ENCODE results near the gene MVB12B.
"Not testable (repeated sequence)": the region's sequence is repeated elsewhere in the genome, so short reads cannot be mapped to it uniquely, and the experiment has no call there.

DNA sequence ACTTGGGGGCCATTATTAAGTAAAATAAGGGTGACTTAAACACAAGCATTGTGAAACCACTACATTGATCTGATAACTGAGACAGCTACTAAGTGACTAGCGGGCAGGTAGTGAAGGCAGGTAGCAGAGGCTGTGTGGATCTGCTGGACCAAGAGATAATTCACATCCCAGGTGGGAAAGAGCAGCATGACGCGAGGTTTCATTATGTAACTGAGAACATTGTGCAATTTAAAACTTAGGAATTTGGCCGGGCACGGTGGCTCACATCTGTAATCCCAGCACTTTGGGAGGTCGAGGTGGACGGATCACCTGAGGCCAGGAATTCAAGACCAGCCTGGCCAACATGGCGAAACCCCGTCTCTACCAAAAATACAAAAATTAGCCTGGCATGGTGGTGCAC is 213.8 kb downstream of the MVB12B start:
- TF ChIP-seq, protein P1, sequence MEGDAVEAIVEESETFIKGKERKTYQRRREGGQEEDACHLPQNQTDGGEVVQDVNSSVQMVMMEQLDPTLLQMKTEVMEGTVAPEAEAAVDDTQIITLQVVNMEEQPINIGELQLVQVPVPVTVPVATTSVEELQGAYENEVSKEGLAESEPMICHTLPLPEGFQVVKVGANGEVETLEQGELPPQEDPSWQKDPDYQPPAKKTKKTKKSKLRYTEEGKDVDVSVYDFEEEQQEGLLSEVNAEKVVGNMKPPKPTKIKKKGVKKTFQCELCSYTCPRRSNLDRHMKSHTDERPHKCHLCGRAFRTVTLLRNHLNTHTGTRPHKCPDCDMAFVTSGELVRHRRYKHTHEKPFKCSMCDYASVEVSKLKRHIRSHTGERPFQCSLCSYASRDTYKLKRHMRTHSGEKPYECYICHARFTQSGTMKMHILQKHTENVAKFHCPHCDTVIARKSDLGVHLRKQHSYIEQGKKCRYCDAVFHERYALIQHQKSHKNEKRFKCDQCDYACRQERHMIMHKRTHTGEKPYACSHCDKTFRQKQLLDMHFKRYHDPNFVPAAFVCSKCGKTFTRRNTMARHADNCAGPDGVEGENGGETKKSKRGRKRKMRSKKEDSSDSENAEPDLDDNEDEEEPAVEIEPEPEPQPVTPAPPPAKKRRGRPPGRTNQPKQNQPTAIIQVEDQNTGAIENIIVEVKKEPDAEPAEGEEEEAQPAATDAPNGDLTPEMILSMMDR (IDR thresholded peaks at IDR 0.05) = not testable (repeated sequence)
- TF ChIP-seq FOXJ3 (CRISPR knock-in tag; IDR thresholded peaks at IDR 0.05; ENCODE audit: borderline replicate concordance); ATF1 (CRISPR knock-in tag; IDR thresholded peaks at IDR 0.05); TEAD4 (CRISPR knock-in tag; IDR thresholded peaks at IDR 0.05); JUN (CRISPR knock-in tag; IDR thresholded peaks at IDR 0.05); TCF7 (CRISPR knock-in tag; IDR thresholded peaks at IDR 0.05; ENCODE audit: low read depth); ZNF121 (CRISPR knock-in tag; IDR thresholded peaks at IDR 0.05); FOXP1 (CRISPR knock-in tag; IDR thresholded peaks at IDR 0.05; ENCODE audit: borderline replicate concordance); TEAD1 (CRISPR knock-in tag; IDR thresholded peaks at IDR 0.05); ELF4 (CRISPR knock-in tag; IDR thresholded peaks at IDR 0.05; ENCODE audit: low read depth): not testable (repeated sequence)
- TF ChIP-seq, protein P2, sequence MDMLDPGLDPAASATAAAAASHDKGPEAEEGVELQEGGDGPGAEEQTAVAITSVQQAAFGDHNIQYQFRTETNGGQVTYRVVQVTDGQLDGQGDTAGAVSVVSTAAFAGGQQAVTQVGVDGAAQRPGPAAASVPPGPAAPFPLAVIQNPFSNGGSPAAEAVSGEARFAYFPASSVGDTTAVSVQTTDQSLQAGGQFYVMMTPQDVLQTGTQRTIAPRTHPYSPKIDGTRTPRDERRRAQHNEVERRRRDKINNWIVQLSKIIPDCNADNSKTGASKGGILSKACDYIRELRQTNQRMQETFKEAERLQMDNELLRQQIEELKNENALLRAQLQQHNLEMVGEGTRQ (CRISPR knock-in tag; IDR thresholded peaks at IDR 0.05) = not testable (repeated sequence)
- TF ChIP-seq, protein P3, sequence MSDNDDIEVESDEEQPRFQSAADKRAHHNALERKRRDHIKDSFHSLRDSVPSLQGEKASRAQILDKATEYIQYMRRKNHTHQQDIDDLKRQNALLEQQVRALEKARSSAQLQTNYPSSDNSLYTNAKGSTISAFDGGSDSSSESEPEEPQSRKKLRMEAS (CRISPR knock-in tag; IDR thresholded peaks at IDR 0.05) = not testable (repeated sequence)
- TF ChIP-seq, protein P4, sequence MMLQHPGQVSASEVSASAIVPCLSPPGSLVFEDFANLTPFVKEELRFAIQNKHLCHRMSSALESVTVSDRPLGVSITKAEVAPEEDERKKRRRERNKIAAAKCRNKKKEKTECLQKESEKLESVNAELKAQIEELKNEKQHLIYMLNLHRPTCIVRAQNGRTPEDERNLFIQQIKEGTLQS (CRISPR knock-in tag; conservative IDR thresholded peaks at IDR 0.05) = not testable (repeated sequence)
- TF ChIP-seq, protein P5, sequence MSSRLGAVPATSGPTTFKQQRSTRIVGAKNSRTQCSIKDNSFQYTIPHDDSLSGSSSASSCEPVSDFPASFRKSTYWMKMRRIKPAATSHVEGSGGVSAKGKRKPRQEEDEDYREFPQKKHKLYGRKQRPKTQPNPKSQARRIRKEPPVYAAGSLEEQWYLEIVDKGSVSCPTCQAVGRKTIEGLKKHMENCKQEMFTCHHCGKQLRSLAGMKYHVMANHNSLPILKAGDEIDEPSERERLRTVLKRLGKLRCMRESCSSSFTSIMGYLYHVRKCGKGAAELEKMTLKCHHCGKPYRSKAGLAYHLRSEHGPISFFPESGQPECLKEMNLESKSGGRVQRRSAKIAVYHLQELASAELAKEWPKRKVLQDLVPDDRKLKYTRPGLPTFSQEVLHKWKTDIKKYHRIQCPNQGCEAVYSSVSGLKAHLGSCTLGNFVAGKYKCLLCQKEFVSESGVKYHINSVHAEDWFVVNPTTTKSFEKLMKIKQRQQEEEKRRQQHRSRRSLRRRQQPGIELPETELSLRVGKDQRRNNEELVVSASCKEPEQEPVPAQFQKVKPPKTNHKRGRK (CRISPR knock-in tag; IDR thresholded peaks at IDR 0.05; ENCODE audit: borderline replicate concordance) = not testable (repeated sequence)

All from WTC11 (cell line).